HepG2 (cell line): ENCODE results near the gene EEF1AKMT1.

ENCODE experiments used
- ARHGAP35 ChIP-seq: sonication (generic); formaldehyde crosslinking; IDR thresholded peaks from 2 replicates; pipeline ENCODE4 v1.9.0; 2022; ENCODE audit warnings: mild to moderate bottlenecking, inconsistent platforms, moderate library complexity, missing genetic modification reagents, borderline replicate concordance
- FOXM1 ChIP-seq: sonication (generic); formaldehyde crosslinking; IDR thresholded peaks from 2 replicates; pipeline ENCODE4 v1.5.0; 2020; ENCODE audit warnings: missing genetic modification reagents
- JUND ChIP-seq: sonication (generic); formaldehyde crosslinking; IDR thresholded peaks from 2 replicates; pipeline ENCODE4 v1.8.0; 2022; ENCODE audit warnings: mild to moderate bottlenecking, missing genetic modification reagents
- KAT8 ChIP-seq: IDR thresholded peaks from 2 replicates; pipeline ENCODE4 v1.6.1; 2016; ENCODE audit warnings: missing genetic modification reagents, missing compliant biosample characterization
- ZBTB8A ChIP-seq: sonication (generic); formaldehyde crosslinking; IDR thresholded peaks from 2 replicates; pipeline ENCODE4 v1.4.0; 2020; ENCODE audit warnings: mild to moderate bottlenecking, low read depth, missing genetic modification reagents, borderline replicate concordance
- ZFP36L1 ChIP-seq: sonication (generic); formaldehyde crosslinking; IDR thresholded peaks from 2 replicates; pipeline ENCODE4 v1.8.0; 2022; ENCODE audit warnings: mild to moderate bottlenecking, missing genetic modification reagents, moderate library complexity
- ZFP37 ChIP-seq: sonication (generic); formaldehyde crosslinking; IDR thresholded peaks from 2 replicates; pipeline ENCODE4 v1.4.0; 2020; ENCODE audit warnings: missing genetic modification reagents, borderline replicate concordance
- ZNF512 ChIP-seq: sonication (generic); formaldehyde crosslinking; IDR thresholded peaks from 2 replicates; pipeline ENCODE4 v1.4.0; 2020; ENCODE audit warnings: mild to moderate bottlenecking, missing genetic modification reagents
- ZNF605 ChIP-seq: sonication (generic); formaldehyde crosslinking; IDR thresholded peaks from 2 replicates; pipeline ENCODE4 v1.8.0; 2022; ENCODE audit warnings: mild to moderate bottlenecking, missing genetic modification reagents
- ZNF607 ChIP-seq: sonication (generic); formaldehyde crosslinking; IDR thresholded peaks from 2 replicates; pipeline ENCODE4 v1.5.1; 2020; ENCODE audit warnings: missing genetic modification reagents, mild to moderate bottlenecking, borderline replicate concordance

DNA sequence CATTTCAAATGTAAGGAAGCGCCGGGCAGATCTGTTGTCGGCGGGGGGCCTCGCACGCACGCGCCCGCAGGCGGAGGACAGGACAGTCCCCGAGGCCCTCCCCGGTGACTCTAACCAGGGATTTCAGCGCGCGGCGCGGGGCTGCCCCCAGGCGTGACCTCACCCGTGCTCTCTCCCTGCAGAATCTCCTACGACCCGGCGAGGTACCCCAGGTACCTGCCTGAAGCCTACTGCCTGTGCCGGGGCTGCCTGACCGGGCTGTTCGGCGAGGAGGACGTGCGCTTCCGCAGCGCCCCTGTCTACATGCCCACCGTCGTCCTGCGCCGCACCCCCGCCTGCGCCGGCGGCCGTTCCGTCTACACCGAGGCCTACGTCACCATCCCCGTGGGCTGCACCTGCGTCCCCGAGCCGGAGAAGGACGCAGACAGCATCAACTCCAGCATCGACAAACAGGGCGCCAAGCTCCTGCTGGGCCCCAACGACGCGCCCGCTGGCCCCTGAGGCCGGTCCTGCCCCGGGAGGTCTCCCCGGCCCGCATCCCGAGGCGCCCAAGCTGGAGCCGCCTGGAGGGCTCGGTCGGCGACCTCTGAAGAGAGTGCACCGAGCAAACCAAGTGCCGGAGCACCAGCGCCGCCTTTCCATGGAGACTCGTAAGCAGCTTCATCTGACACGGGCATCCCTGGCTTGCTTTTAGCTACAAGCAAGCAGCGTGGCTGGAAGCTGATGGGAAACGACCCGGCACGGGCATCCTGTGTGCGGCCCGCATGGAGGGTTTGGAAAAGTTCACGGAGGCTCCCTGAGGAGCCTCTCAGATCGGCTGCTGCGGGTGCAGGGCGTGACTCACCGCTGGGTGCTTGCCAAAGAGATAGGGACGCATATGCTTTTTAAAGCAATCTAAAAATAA lies 52.1 kb downstream of the EEF1AKMT1 start:
- TF ChIP-seq ZBTB8A (CRISPR knock-in tag) (no peak), JUND (no peak), KAT8 (CRISPR knock-in tag) (no peak), ZFP37 (CRISPR knock-in tag) (no peak), ZNF607 (CRISPR knock-in tag) (no peak), ZNF605 (no peak), ARHGAP35 (CRISPR knock-in tag) (no peak), ZFP36L1 (CRISPR knock-in tag) (no peak), ZNF512 (CRISPR knock-in tag) (no peak), FOXM1 (CRISPR knock-in tag) (no peak)
